Panc1 (cell line): Measurements from ENCODE around the gene PPP1R18. TPM values are rescaled to one million over a fixed set of nuclear protein-coding genes. Genes with fewer than 3 reads are reported as not detected.

Source experiments
- ATAC-seq: fragments of 200-7000 bp; cut with Tn5 transposase; 2 replicates; pipeline ENCODE4 v1.9.1; 2020; ENCODE audit warnings: mild to moderate bottlenecking, moderate library complexity
- BruUV-seq: library from RNA; stranded (reverse); fragments of 400-500 nt; replicated peaks from 2 replicates; lab custom pipeline; 2021; lab: Mats Ljungman, UMichigan
- CTCF ChIA-PET: fragments of 300-600 bp; sonication (Branson Sonifier 250); formaldehyde crosslinking; loops from one replicate; lab custom pipeline; 2022; ENCODE audit warnings: antibody characterized with exemption; lab: Charles Lee
- POLR2A ChIA-PET: fragments of 300-600 bp; sonication (Branson Sonifier 250); formaldehyde crosslinking; loops from one replicate; lab custom pipeline; 2022; ENCODE audit warnings: antibody characterized with exemption; lab: Charles Lee
- DNase-seq: peaks from one replicate; pipeline ENCODE4 v3.0.0-alpha.2; 2010; ENCODE audit warnings: low read depth, low spot score
- H3K27ac ChIP-seq: 2 replicates; pipeline ENCODE4 v1.5.1; 2011; ENCODE audit warnings: mild to moderate bottlenecking, low read length, inconsistent platforms
- H3K27me3 ChIP-seq: fragments of 200-500 bp; sonication (Bioruptor generic); 2 replicates; pipeline ENCODE4 v1.6.0; 2014; ENCODE audit warnings: low read length, inconsistent platforms; ENCODE audit not compliant: control insufficient read depth, insufficient read depth
- H3K36me3 ChIP-seq: fragments of 200-500 bp; sonication (Bioruptor generic); 2 replicates; pipeline ENCODE4 v1.5.1; 2014; ENCODE audit warnings: inconsistent platforms, mild to moderate bottlenecking, low read length, moderate library complexity; ENCODE audit not compliant: control insufficient read depth, insufficient read depth
- H3K4me1 ChIP-seq: 2 replicates; pipeline ENCODE4 v1.5.1; 2011; ENCODE audit warnings: inconsistent platforms, mild to moderate bottlenecking, low read length, moderate library complexity; ENCODE audit not compliant: control insufficient read depth, insufficient read depth
- H3K4me3 ChIP-seq, 2 experiments: 2 replicates each; pipeline ENCODE4 v1.5.1; 2011 to 2012; ENCODE audit warnings: low read depth in 2 of 2, low read length in 2 of 2, mild to moderate bottlenecking in 2 of 2, inconsistent platforms in 1 of 2, moderate library complexity in 1 of 2
- H3K9me3 ChIP-seq: fragments of 200-500 bp; sonication (Bioruptor generic); 2 replicates; pipeline ENCODE4 v1.5.1; 2014; ENCODE audit warnings: low read depth, mild to moderate bottlenecking, inconsistent platforms, low read length, moderate library complexity; ENCODE audit not compliant: control insufficient read depth, insufficient read depth
- CTCF ChIP-seq: fragments of 450-650 bp; IDR thresholded peaks from 2 replicates; pipeline ENCODE4 v1.5.1; 2017; ENCODE audit warnings: mild to moderate bottlenecking
- POLR2AphosphoS5 ChIP-seq: IDR thresholded peaks from 2 replicates; pipeline ENCODE4 v1.6.1; 2012; ENCODE audit warnings: mild to moderate bottlenecking, low read depth, low read length, moderate library complexity
- SIN3A ChIP-seq: IDR thresholded peaks from 2 replicates; pipeline ENCODE4 v1.6.1; 2012; ENCODE audit warnings: low read depth, mild to moderate bottlenecking, low read length, moderate library complexity, borderline replicate concordance; ENCODE audit not compliant: insufficient read depth
- TCF7L2 ChIP-seq: IDR thresholded peaks from 2 replicates; pipeline ENCODE4 v1.6.1; 2011; ENCODE audit warnings: mild to moderate bottlenecking, low read depth, low read length, inconsistent platforms
- in situ Hi-C: cut with HindIII; loops from 2 replicates; pipeline ENCODE4 v1.10.0; 2016; ENCODE audit warnings: low sequenced_read_pairs, low pct_unique_long_range_greater_than_20kb
- intact Hi-C: fragments of 100-400 bp; cut with micrococcal nuclease; formaldehyde crosslinking; loops from one replicate; pipeline ENCODE4 v1.10.0; 2022; ENCODE audit not compliant: unreplicated experiment
- total RNA-seq: library from RNA; stranded (reverse); gene quantifications from one replicate; pipeline ENCODE4 v1.2.1, GENCODE V29; 2021; ENCODE audit not compliant: unreplicated experiment
- TF ChIP-seq, protein P1 (sequence below), 2 experiments: IDR thresholded peaks; 2 replicates each; pipeline ENCODE4 v1.6.1; 2011 to 2012; ENCODE audit warnings: low read depth in 2 of 2, control low read depth in 1 of 2, low read length in 1 of 2, mild to moderate bottlenecking in 1 of 2, moderate library complexity in 1 of 2; ENCODE audit not compliant: insufficient read depth in 1 of 2

The PPP1R18 gene
- total RNA-seq, 1 experiment from 2014 or later: 55.3 TPM

DNA sequence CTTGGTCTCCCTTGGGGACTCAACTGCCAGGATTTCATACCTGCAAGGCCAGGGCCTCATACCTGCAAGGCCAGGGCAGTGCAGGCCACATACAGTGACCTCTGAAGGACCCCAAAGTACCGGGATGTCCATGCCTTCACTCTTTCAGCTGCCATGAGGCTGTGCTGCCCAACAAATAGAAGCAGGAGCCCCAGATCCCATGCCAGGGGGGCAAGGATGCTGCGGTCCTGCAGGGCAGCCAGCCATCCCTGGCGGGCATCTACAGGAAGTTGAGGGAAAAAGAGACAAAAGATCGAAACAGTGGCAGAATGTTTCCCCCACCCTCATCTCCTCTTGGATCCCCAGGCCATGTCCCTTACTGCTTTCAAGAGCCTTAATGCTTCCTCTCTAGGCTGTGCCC lies 3.5 kb upstream of the PPP1R18 start:
- Histone ChIP-seq H3K27me3 (no peaks in the 10 kb centered on the region), H3K36me3 (no peaks in the 10 kb centered on the region), H3K27ac (peak overlapping the region; percentile 87), H3K4me1 (peaks cover 38% of the 10 kb centered on the region), H3K9me3 (no peaks in the 10 kb centered on the region), H3K4me3 (peak overlapping the region; percentile 56 to 86)
- intact Hi-C loops: no loop called here
- in situ Hi-C loops: no loop called here
- DNase-seq (no peak), ATAC-seq (no peak)
- ChIA-PET POLR2A (no interaction called here), CTCF (interaction anchor here (0.7 kb wide), 1 partner anchor 112 kb away, joined by 3 read pairs; no protein-coding TSS in a partner anchor)
- no TSS peak for BruUV-seq
- no peak for TF ChIP-seq SIN3A
- no peak for TF ChIP-seq CTCF
- no peak for TF ChIP-seq POLR2AphosphoS5
- TF ChIP-seq TCF7L2: no peak
- TF ChIP-seq, protein P1, sequence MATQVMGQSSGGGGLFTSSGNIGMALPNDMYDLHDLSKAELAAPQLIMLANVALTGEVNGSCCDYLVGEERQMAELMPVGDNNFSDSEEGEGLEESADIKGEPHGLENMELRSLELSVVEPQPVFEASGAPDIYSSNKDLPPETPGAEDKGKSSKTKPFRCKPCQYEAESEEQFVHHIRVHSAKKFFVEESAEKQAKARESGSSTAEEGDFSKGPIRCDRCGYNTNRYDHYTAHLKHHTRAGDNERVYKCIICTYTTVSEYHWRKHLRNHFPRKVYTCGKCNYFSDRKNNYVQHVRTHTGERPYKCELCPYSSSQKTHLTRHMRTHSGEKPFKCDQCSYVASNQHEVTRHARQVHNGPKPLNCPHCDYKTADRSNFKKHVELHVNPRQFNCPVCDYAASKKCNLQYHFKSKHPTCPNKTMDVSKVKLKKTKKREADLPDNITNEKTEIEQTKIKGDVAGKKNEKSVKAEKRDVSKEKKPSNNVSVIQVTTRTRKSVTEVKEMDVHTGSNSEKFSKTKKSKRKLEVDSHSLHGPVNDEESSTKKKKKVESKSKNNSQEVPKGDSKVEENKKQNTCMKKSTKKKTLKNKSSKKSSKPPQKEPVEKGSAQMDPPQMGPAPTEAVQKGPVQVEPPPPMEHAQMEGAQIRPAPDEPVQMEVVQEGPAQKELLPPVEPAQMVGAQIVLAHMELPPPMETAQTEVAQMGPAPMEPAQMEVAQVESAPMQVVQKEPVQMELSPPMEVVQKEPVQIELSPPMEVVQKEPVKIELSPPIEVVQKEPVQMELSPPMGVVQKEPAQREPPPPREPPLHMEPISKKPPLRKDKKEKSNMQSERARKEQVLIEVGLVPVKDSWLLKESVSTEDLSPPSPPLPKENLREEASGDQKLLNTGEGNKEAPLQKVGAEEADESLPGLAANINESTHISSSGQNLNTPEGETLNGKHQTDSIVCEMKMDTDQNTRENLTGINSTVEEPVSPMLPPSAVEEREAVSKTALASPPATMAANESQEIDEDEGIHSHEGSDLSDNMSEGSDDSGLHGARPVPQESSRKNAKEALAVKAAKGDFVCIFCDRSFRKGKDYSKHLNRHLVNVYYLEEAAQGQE (IDR thresholded peaks at IDR 0.05; ENCODE audit: insufficient read depth in 1 of 2, low read depth in 2 of 2, low read length in 1 of 2): no peak

- TF ChIP-seq POLR2AphosphoS5: no peak
- no peak for TF ChIP-seq CTCF
- TF ChIP-seq TCF7L2: no peak
- TF ChIP-seq, protein P1 (IDR thresholded peaks at IDR 0.05; ENCODE audit: insufficient read depth in 1 of 2, low read depth in 2 of 2, low read length in 1 of 2): no peak
- no peak for TF ChIP-seq SIN3A
- Histone ChIP-seq H3K4me1 (peaks cover 39% of the 10 kb centered on the region), H3K27ac (peak overlapping the region; percentile 52), H3K4me3 (no peak overlapping the region), H3K27me3 (no peaks in the 10 kb centered on the region), H3K9me3 (no peaks in the 10 kb centered on the region), H3K36me3 (no peaks in the 10 kb centered on the region)
- in situ Hi-C loops: no loop called here
- no TSS peak for BruUV-seq
- DNase-seq (no peak), ATAC-seq (no peak)
- intact Hi-C loops: no loop called here
- POLR2A ChIA-PET: interaction anchor here (0.6 kb wide), 1 partner anchor 31 kb away, joined by 3 read pairs; the partner anchor contains the start of gene TUBB
- CTCF ChIA-PET: interaction anchor here (0.7 to 2.5 kb wide), 2 partner anchors 10 to 111 kb away, joined by 3 to 11 read pairs; no protein-coding TSS in a partner anchor
Observed at GRCh38 chr6:30689022-30689865, 2.8 kb upstream of the PPP1R18 start.
